ENCODE data around the gene APOBEC3F.
A peak's percentile ranks its signal among the peaks of the same experiment; 100 is the strongest.
"Not testable (repeated sequence)": the region's sequence is repeated elsewhere in the genome, so short reads cannot be mapped to it uniquely, and the experiment has no call there.

Gene APOBEC3F

GRCh38 chr22:39028281-39028680 is 12.4 kb upstream of the APOBEC3F start:
- Histone ChIP-seq H3K9me3 (no peaks in the 10 kb centered on the region), H3K27me3 (no peaks in the 10 kb centered on the region), H3K4me1 (no peaks in the 10 kb centered on the region; the same call in 1 of the 2 replicates), H3K36me3 (no peaks in the 10 kb centered on the region), H3K4me3 (ENCODE audit: low read depth, low read length) (no peak overlapping the region)
- TF ChIP-seq, protein P1, sequence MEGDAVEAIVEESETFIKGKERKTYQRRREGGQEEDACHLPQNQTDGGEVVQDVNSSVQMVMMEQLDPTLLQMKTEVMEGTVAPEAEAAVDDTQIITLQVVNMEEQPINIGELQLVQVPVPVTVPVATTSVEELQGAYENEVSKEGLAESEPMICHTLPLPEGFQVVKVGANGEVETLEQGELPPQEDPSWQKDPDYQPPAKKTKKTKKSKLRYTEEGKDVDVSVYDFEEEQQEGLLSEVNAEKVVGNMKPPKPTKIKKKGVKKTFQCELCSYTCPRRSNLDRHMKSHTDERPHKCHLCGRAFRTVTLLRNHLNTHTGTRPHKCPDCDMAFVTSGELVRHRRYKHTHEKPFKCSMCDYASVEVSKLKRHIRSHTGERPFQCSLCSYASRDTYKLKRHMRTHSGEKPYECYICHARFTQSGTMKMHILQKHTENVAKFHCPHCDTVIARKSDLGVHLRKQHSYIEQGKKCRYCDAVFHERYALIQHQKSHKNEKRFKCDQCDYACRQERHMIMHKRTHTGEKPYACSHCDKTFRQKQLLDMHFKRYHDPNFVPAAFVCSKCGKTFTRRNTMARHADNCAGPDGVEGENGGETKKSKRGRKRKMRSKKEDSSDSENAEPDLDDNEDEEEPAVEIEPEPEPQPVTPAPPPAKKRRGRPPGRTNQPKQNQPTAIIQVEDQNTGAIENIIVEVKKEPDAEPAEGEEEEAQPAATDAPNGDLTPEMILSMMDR (IDR thresholded peaks at IDR 0.05; ENCODE audit: low read depth, low read length): no peak
- DNase-seq: no peak

- no peaks in the 10 kb centered on the region for H3K27me3 ChIP-seq
- H3K9me3 ChIP-seq: no peaks in the 10 kb centered on the region
- no peak for DNase-seq
- no peak overlapping the region for H3K4me3 ChIP-seq (ENCODE audit: low read depth, low read length)
- no peaks in the 10 kb centered on the region; the same call in 1 of the 2 replicates for H3K4me1 ChIP-seq
- H3K36me3 ChIP-seq: no peaks in the 10 kb centered on the region
- TF ChIP-seq, protein P1 (IDR thresholded peaks at IDR 0.05; ENCODE audit: low read depth, low read length): no peak
Observed at GRCh38 chr22:39029227-39029626, 11.4 kb upstream of the APOBEC3F start.

- H3K4me1 ChIP-seq: no peaks in the 10 kb centered on the region
- no peak overlapping the region for H3K4me3 ChIP-seq (ENCODE audit: low read depth, low read length)
- H3K9me3 ChIP-seq: no peaks in the 10 kb centered on the region
- H3K36me3 ChIP-seq: no peaks in the 10 kb centered on the region
- TF ChIP-seq, protein P1 (IDR thresholded peaks at IDR 0.05; ENCODE audit: low read depth, low read length): no peak
- no peak for DNase-seq
- no peaks in the 10 kb centered on the region for H3K27me3 ChIP-seq
Observed at GRCh38 chr22:39030705-39031104, 10.0 kb upstream of the APOBEC3F start.

- H3K9me3 ChIP-seq; H3K27me3 ChIP-seq; DNase-seq; H3K4me3 ChIP-seq (ENCODE audit: low read depth, low read length); H3K4me1 ChIP-seq; H3K36me3 ChIP-seq: not testable (repeated sequence)
Observed at GRCh38 chr22:39031434-39032295, 9.0 kb upstream of the APOBEC3F start.

- H3K4me1 ChIP-seq; DNase-seq; H3K9me3 ChIP-seq; H3K4me3 ChIP-seq (ENCODE audit: low read depth, low read length); H3K27me3 ChIP-seq; H3K36me3 ChIP-seq: not testable (repeated sequence)
Observed at GRCh38 chr22:39037071-39037470, 3.6 kb upstream of the APOBEC3F start.

DNA sequence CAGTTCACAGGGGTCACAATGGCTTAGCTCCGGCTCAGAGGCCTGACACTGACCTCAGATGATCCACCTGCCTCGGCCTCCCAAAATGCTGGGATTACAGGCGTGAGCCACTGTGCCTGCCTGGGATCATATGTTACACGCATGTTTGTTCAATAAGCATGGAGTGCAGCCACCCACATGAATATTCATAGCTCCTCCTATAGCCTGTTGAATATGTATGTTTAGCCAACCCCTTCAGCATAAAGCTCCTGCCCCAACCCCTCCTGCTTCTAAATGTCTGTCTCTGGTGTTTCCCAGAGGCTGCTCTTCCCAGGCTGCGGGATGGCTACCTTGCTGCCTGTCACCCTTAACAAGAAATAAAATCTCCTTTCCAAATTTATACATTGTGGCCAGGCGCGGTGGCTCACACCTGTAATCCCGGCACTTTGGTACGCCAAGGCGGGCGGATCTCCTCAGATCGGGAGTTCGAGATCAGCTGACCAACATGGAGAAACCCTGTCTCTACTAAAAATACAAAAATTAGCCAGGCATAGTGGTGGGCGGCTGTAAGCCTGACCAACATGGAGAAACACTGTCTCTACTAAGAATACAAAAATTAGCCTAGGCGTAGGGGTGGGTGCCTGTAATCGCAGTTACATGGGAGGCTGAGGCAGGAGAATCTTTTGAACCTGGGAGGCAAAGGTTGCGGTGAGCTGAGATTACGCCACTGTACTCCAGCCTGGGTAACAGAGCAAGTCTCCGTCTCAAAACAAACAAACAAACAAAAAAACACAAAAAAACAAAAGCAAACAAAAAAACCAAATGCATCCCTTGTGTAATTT is 1.1 kb upstream of the APOBEC3F start:
- H3K27me3 ChIP-seq: no peaks in the 10 kb centered on the region
- DNase-seq: no peak
- peaks cover 9% of the 10 kb centered on the region for H3K4me1 ChIP-seq
- TF ChIP-seq, protein P1 (IDR thresholded peaks at IDR 0.05; ENCODE audit: low read depth, low read length): no peak
- peak overlapping the region; percentile 35 for H3K4me3 ChIP-seq (ENCODE audit: low read depth, low read length)
- no peaks in the 10 kb centered on the region for H3K36me3 ChIP-seq
- H3K9me3 ChIP-seq: no peaks in the 10 kb centered on the region

DNA sequence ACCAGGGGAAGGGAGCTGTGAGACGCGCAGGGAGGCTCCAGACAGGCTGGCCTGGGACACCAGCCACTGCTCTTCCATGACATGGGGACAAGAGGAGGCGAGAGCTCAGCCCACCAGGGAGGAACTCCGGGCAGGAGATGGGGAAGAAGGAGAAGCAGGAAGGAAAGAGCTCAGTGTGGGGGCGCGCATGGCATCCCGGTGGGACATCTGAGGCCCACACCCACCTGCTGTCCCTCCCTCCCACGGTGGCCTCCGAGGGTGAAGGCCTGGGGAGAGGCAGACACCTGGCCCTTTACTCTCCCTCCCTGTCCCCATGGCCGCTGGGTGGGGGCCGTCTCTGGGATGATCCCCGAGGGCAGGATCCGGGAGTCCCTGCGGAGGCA is 518 bp upstream of the APOBEC3F start:
- DNase-seq, H3K9me3 ChIP-seq, H3K4me1 ChIP-seq, H3K27me3 ChIP-seq, H3K36me3 ChIP-seq: not testable (repeated sequence)
- H3K4me3 ChIP-seq (ENCODE audit: low read depth, low read length): peak overlapping the region; percentile 35
